Activated T-cell treated with anti-CD3 and anti-CD28 coated beads, Interleukin-2, amount 50 U/mL, for 4 hours (primary cell): ENCODE data around the gene PKP4. TPM values are rescaled to one million over a fixed set of nuclear protein-coding genes. Genes with fewer than 3 reads are reported as not detected.

Source experiments
- ATAC-seq, 2 donors: fragments of 200-7000 bp; cut with Tn5 transposase; one replicate each; pipeline ENCODE4 v1.10.0; 2021
- DNase-seq: peaks from one replicate; pipeline ENCODE4 v3.0.0-alpha.2; 2020
- H3K27me3 Mint-ChIP-seq: one replicate; pipeline ENCODE4 v1.8.0; 2021; ENCODE audit warnings: low read depth, mixed read lengths
- H3K36me3 Mint-ChIP-seq: one replicate; pipeline ENCODE4 v1.8.0; 2022; ENCODE audit warnings: mixed read lengths; ENCODE audit not compliant: insufficient read depth
- H3K4me1 Mint-ChIP-seq: one replicate; pipeline ENCODE4 v1.8.0; 2021; ENCODE audit warnings: low read depth, mixed read lengths
- H3K4me3 Mint-ChIP-seq: one replicate; pipeline ENCODE4 v1.8.0; 2021; ENCODE audit warnings: mild to moderate bottlenecking, moderate library complexity, mixed read lengths
- H3K9me3 Mint-ChIP-seq: one replicate; pipeline ENCODE4 v1.8.0; 2021; ENCODE audit warnings: mixed read lengths
- total RNA-seq, 3 donors: library from RNA; stranded (reverse); gene quantifications; one replicate each; pipeline ENCODE4 v1.2.1, GENCODE V29; 2021

Gene PKP4
- total RNA-seq, 3 donors from 2014 or later: 11.5 to 17.7 (median 12.5) TPM

GRCh38 chr2:158712791-158713522 is 256.2 kb downstream of the PKP4 start:
- no peaks in the 10 kb centered on the region for H3K36me3 Mint-ChIP-seq
- DNase-seq (no peak), ATAC-seq (no peak)
- peaks cover 10% of the 10 kb centered on the region for H3K27me3 Mint-ChIP-seq
- peaks cover 11% of the 10 kb centered on the region for H3K9me3 Mint-ChIP-seq
- H3K4me1 Mint-ChIP-seq: no peaks in the 10 kb centered on the region
- no peak overlapping the region for H3K4me3 Mint-ChIP-seq

GRCh38 chr2:158713523-158714138 is 256.9 kb downstream of the PKP4 start:
- ATAC-seq (no peak), DNase-seq (no peak)
- H3K27me3 Mint-ChIP-seq: peaks cover 10% of the 10 kb centered on the region
- H3K4me1 Mint-ChIP-seq: no peaks in the 10 kb centered on the region
- peaks cover 11% of the 10 kb centered on the region for H3K9me3 Mint-ChIP-seq
- no peaks in the 10 kb centered on the region for H3K36me3 Mint-ChIP-seq
- H3K4me3 Mint-ChIP-seq: no peak overlapping the region

GRCh38 chr2:158714420-158714819 is 257.7 kb downstream of the PKP4 start:
- Mint-ChIP-seq H3K4me1 (no peaks in the 10 kb centered on the region), H3K9me3 (peaks cover 11% of the 10 kb centered on the region), H3K27me3 (peaks cover 10% of the 10 kb centered on the region), H3K4me3 (no peak overlapping the region), H3K36me3 (no peaks in the 10 kb centered on the region)
- no peak for DNase-seq
- ATAC-seq: no peak

DNA sequence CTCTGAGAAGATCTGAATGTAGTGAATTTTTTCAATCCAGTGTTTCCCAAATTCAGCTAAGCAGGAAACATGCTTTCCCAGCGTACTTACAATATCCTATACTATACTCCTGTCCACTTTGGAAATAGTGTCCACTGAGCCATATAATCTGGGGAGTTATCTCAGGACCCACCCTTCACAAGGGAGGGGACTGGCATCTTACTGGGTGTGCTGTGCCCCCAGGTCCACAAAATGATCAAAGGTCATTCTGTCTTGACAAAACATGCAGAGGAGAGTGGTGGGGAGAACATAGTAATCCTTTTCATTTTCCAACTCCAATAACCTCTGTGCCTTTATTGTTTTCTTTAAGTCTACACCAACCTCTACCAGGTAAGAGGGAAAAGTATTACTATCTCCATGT is 258.6 kb downstream of the PKP4 start:
- peaks cover 8% of the 10 kb centered on the region for H3K27me3 Mint-ChIP-seq
- no peak for ATAC-seq

DNA sequence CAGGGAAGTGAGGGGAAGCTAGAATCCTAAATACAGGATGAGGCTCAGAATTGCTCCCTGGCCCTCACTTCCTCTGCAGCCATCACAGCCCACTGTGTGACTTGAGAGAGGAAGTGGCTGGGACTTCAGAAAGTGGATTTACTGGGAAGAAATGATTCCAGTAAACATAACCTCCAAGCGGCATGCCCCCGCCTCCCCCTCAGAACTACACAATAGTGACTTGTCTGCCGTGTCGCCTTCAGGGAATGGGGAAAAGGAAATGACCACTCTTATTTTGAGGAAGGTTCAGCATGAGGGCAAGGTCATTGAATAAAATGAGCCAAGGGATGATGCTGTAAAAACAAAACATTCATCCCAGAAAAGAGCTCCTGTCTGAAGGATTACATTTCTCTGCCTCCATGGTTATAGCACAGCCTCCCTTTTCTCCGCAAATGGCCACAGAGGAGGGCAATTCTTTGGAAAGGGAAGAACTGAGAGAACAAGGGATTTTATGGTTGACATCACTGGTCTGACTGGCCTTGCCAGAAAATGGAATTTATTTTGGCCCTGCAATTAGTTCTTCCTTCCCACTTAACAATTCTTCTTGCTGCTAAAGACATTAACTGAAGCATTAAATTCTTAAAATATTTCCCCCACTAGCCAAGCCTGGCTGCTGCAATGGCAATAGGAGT is 259.5 kb downstream of the PKP4 start:
- Mint-ChIP-seq H3K27me3 (peaks cover 8% of the 10 kb centered on the region), H3K4me1 (no peaks in the 10 kb centered on the region), H3K36me3 (no peaks in the 10 kb centered on the region), H3K9me3 (peaks cover 11% of the 10 kb centered on the region), H3K4me3 (no peak overlapping the region)
- DNase-seq: no peak
- ATAC-seq: no peak

More for the DNA sequence above, 258.6 kb downstream of the PKP4 start:
- Mint-ChIP-seq H3K9me3 (peaks cover 11% of the 10 kb centered on the region), H3K4me3 (no peak overlapping the region), H3K36me3 (no peaks in the 10 kb centered on the region), H3K4me1 (no peaks in the 10 kb centered on the region)
- DNase-seq: no peak

DNA sequence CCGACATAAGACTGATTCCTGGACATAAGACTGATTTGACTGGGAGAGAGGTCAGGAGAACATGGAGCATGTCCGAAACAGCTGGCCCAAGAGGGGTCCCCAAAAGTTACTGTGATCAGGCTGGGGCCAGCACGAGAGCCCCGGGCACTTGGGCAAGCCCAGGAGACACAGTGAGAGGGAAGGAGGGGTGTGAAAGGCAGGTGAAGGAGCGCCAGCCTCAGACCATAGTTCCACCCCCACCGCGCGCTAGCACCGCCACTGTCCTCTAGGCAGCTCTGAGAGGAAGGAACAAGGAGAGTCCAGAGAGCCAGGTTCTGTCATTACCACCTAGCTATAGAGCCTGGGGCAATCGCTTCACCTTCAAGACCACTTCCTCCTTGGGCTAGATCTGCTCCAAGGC is 260.2 kb downstream of the PKP4 start:
- Mint-ChIP-seq H3K27me3 (peaks cover 8% of the 10 kb centered on the region), H3K36me3 (no peaks in the 10 kb centered on the region), H3K4me1 (no peaks in the 10 kb centered on the region), H3K9me3 (peaks cover 11% of the 10 kb centered on the region), H3K4me3 (no peak overlapping the region)
- ATAC-seq (no peak), DNase-seq (no peak)

GRCh38 chr2:158717366-158718195 is 260.8 kb downstream of the PKP4 start:
- Mint-ChIP-seq H3K9me3 (peaks cover 11% of the 10 kb centered on the region), H3K27me3 (peaks cover 8% of the 10 kb centered on the region)
- no peak for ATAC-seq

GRCh38 chr2:158718196-158718585 is 261.4 kb downstream of the PKP4 start:
- H3K36me3 Mint-ChIP-seq: no peaks in the 10 kb centered on the region
- no peak for ATAC-seq
- H3K9me3 Mint-ChIP-seq: peaks cover 7% of the 10 kb centered on the region
- DNase-seq: no peak
- H3K4me3 Mint-ChIP-seq: no peak overlapping the region
- peaks cover 5% of the 10 kb centered on the region for H3K27me3 Mint-ChIP-seq
- H3K4me1 Mint-ChIP-seq: no peaks in the 10 kb centered on the region

More at GRCh38 chr2:158717366-158718195, 260.8 kb downstream of the PKP4 start:
- no peak for DNase-seq
- Mint-ChIP-seq H3K36me3 (no peaks in the 10 kb centered on the region), H3K4me1 (no peaks in the 10 kb centered on the region), H3K4me3 (no peak overlapping the region)

- ATAC-seq (no peak), DNase-seq (no peak)
- H3K9me3 Mint-ChIP-seq: peaks cover under 1% of the 10 kb centered on the region
- no peaks in the 10 kb centered on the region for H3K4me1 Mint-ChIP-seq
- no peak overlapping the region for H3K4me3 Mint-ChIP-seq
- H3K27me3 Mint-ChIP-seq: peaks cover 3% of the 10 kb centered on the region
- no peaks in the 10 kb centered on the region for H3K36me3 Mint-ChIP-seq
These were observed 262.1 kb downstream of the PKP4 start for GRCh38 chr2:158718851-158719250.

- H3K9me3 Mint-ChIP-seq: no peaks in the 10 kb centered on the region
- no peaks in the 10 kb centered on the region for H3K4me1 Mint-ChIP-seq
- ATAC-seq: no peak
These were observed 262.7 kb downstream of the PKP4 start for GRCh38 chr2:158719403-158719802.

DNA sequence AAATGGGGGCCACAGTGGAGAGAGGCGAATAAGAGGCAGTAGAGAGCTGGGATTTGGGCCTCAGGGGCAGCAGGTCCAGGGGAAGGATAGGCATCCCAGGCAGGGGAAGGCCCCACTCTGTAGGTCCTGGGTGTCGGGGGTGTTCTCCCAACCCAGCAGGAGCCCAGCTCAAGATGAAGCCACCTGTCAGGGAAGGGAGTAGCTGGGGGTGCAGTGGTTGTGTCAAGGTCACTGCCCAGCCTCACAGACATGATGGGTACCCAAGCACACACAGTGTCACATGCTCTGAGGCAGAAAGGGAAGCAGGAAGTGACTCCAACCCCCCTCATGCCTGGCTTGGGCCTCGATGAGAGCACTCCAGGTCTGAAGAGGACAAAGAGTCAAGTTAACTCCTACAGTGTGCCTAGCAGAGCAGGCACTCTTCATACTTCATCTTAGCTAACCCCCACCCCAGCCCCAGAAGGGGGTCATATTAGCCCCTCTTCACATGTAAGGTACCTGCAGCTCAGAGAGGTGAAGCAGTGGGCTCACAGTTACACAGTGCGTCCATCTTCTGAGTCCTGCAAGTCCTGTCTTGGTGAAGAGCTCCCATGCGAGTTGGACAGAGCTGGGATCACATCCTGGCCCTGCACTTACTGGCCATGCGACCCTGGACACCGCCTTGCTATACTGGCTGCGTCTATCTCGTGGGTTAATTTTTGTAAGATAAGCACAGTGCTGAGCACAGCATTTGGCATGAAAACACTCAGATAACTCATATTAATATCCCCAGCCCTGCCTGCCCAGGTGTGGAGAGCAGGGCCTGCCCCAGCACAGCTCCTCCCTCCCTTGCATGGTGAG is 265.7 kb downstream of the PKP4 start:
- Mint-ChIP-seq H3K9me3 (no peaks in the 10 kb centered on the region), H3K36me3 (no peaks in the 10 kb centered on the region), H3K4me3 (no peak overlapping the region), H3K27me3 (no peaks in the 10 kb centered on the region), H3K4me1 (no peaks in the 10 kb centered on the region)
- DNase-seq (no peak), ATAC-seq (no peak)

More at GRCh38 chr2:158719403-158719802, 262.7 kb downstream of the PKP4 start:
- Mint-ChIP-seq H3K4me3 (no peak overlapping the region), H3K27me3 (no peaks in the 10 kb centered on the region), H3K36me3 (no peaks in the 10 kb centered on the region)
- DNase-seq: no peak

GRCh38 chr2:158723181-158723838 is 266.6 kb downstream of the PKP4 start:
- DNase-seq (no peak), ATAC-seq (no peak)
- no peaks in the 10 kb centered on the region for H3K4me1 Mint-ChIP-seq
- no peaks in the 10 kb centered on the region for H3K9me3 Mint-ChIP-seq
- no peaks in the 10 kb centered on the region for H3K36me3 Mint-ChIP-seq
- no peaks in the 10 kb centered on the region for H3K27me3 Mint-ChIP-seq
- no peak overlapping the region for H3K4me3 Mint-ChIP-seq
